ENCODE results near the gene ADGRG6.
A peak's percentile ranks its signal among the peaks of the same experiment; 100 is the strongest.

The ADGRG6 gene

DNA sequence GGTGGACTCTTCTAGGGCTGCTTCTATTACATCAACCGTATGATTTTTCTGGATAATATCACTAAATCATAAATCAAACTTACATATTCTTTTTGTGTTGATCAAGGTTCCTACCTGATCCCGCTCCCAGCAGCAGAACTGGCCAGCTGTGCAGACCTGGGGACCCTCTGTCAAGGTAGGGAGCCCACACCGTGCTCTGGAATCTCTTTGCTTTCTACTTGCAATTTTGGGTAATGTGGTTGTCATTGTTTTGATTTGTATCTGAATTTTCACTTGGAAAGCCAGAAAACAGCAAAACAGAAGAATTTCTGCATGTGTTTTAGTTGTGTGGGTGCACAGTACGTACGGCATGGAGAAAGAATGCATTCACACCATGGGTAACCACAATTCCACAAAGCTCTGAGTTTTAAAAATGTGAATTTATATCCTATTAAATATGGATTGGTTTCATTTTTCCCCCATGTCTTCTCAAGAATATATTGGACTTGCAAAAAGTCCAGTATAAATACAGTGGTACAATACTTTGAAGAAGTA, 80.1 kb downstream of the ADGRG6 start:
- H3K4me3 Mint-ChIP-seq = no peak overlapping the region
- H3K36me3 Mint-ChIP-seq = no peaks in the 10 kb centered on the region
- H3K9me3 Mint-ChIP-seq = no peaks in the 10 kb centered on the region
- no peak for ATAC-seq
- H3K27ac Mint-ChIP-seq = no peak overlapping the region
- H3K4me1 Mint-ChIP-seq = no peaks in the 10 kb centered on the region
- peaks cover 14% of the 10 kb centered on the region for H3K27me3 Mint-ChIP-seq

DNA sequence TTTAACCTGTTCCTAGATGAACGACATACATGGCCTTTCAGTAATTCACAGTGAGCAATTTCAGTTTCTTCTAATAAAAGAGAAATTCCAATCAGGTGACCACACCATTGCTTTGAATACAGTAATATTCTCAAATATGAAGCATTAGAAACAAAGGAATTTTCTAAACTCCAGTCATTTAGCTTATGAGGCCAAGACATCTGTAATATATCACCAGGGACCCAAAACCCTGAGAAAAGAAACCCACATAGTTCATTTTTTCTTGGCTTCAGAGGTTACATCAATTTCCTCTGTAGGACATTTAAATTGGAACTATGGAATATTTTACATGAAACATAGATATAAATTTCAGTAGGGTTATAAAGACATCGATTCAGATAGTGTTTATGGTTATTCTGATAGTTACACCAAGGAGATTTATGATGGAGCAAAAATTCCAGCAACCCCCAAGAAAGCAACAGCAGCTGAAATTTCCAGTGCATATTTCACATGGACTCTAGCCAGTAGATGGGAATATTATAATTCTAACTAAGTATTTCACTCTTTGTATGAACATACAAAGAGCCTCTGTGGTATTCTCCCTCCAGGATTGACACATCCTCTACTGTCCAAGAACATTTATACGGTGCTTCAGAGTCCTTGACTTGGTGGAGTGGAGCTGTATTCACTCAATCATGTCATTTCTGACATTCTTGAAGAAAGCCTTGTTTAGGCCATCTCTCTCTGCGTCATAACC, 82.9 kb downstream of the ADGRG6 start:
- no peak overlapping the region for H3K27ac Mint-ChIP-seq
- no peaks in the 10 kb centered on the region for H3K4me1 Mint-ChIP-seq
- H3K4me3 Mint-ChIP-seq = no peak overlapping the region
- H3K36me3 Mint-ChIP-seq = no peaks in the 10 kb centered on the region
- peaks cover 3% of the 10 kb centered on the region for H3K27me3 Mint-ChIP-seq
- H3K9me3 Mint-ChIP-seq = no peaks in the 10 kb centered on the region
- no peak for ATAC-seq

DNA sequence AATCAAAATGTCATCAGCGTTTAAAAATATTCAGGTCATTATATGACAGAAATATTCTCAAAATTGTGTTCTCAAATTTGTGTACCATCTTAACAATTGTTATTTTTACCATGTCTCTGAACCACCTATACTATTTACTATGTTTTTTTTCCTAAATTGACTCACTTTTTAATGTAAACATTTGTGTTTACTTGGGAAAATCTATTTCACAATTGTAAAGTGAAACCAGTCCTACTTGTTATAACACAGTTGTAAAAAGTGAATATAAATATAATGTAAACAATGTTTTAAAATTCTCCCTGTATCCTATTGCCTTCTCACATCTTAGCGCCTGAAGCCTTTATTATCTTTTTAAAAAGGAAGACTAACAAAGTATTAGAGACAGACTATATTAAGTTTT, 83.5 kb downstream of the ADGRG6 start:
- H3K27ac Mint-ChIP-seq = no peak overlapping the region
- no peak for ATAC-seq

DNA sequence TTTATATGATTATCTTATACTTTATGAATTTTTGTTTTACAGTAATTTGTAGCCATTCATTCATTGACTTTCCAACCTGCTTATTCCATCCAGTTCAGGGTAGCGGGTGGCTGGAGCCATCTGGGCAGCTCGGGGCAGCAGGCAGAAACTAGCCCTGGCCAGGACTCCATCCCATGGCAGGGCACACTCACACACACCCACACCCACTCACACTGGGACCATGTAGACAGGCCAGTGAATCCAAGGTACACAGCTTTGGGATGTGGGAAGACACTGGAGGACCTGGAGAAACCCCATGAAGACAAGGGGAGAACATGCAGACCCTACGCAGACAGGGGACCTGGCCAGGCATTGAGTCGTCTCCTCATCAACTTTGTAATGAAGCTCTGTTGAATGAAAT, 84.8 kb downstream of the ADGRG6 start:
- ATAC-seq = peak; percentile 54
- no peaks in the 10 kb centered on the region for H3K9me3 Mint-ChIP-seq
- H3K27me3 Mint-ChIP-seq = no peaks in the 10 kb centered on the region
- H3K4me3 Mint-ChIP-seq = no peak overlapping the region
- no peak overlapping the region for H3K27ac Mint-ChIP-seq
- H3K4me1 Mint-ChIP-seq = no peaks in the 10 kb centered on the region
- H3K36me3 Mint-ChIP-seq = no peaks in the 10 kb centered on the region

More for the DNA sequence above, 83.5 kb downstream of the ADGRG6 start:
- H3K36me3 Mint-ChIP-seq = no peaks in the 10 kb centered on the region
- H3K27me3 Mint-ChIP-seq = no peaks in the 10 kb centered on the region
- no peak overlapping the region for H3K4me3 Mint-ChIP-seq
- H3K4me1 Mint-ChIP-seq = no peaks in the 10 kb centered on the region
- no peaks in the 10 kb centered on the region for H3K9me3 Mint-ChIP-seq

GRCh38 chr6:142387997-142388815, 86.4 kb downstream of the ADGRG6 start:
- no peaks in the 10 kb centered on the region for H3K27me3 Mint-ChIP-seq
- no peak overlapping the region for H3K27ac Mint-ChIP-seq
- H3K4me1 Mint-ChIP-seq = no peaks in the 10 kb centered on the region
- ATAC-seq = no peak
- no peaks in the 10 kb centered on the region for H3K36me3 Mint-ChIP-seq
- no peaks in the 10 kb centered on the region for H3K9me3 Mint-ChIP-seq
- H3K4me3 Mint-ChIP-seq = no peak overlapping the region

- Mint-ChIP-seq H3K4me3 (no peak overlapping the region), H3K36me3 (no peaks in the 10 kb centered on the region), H3K9me3 (no peaks in the 10 kb centered on the region), H3K4me1 (no peaks in the 10 kb centered on the region), H3K27me3 (peaks cover under 1% of the 10 kb centered on the region), H3K27ac (no peak overlapping the region)
- ATAC-seq = no peak
These were observed 93.5 kb downstream of the ADGRG6 start for GRCh38 chr6:142395266-142395665.

DNA sequence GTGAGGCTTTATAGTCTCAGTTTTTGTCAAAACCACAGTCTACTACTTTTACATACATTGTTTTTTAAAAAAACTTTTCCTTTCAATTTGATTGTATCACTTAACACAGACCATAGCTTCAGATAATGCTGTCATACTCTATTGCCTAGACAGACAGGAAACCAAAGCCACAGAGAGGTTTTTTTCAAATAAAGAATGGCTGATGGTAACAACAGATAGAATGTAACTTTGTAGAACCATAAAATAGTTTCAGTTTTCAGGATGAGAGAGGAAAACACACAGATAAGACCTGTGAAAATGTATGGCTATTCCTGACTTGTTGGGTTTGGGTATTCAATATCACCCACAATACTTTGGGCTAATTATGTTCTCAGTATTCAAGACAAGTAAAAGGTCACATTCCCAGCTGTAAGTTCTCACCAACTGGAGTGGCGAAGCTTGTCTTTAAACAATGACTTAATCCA, 94.0 kb downstream of the ADGRG6 start:
- Mint-ChIP-seq H3K27me3 (peaks cover 5% of the 10 kb centered on the region), H3K36me3 (no peaks in the 10 kb centered on the region), H3K27ac (no peak overlapping the region), H3K9me3 (no peaks in the 10 kb centered on the region), H3K4me3 (no peak overlapping the region), H3K4me1 (no peaks in the 10 kb centered on the region)
- peak; percentile 49 for ATAC-seq

- Mint-ChIP-seq H3K36me3 (no peaks in the 10 kb centered on the region), H3K9me3 (no peaks in the 10 kb centered on the region), H3K27ac (no peak overlapping the region), H3K4me1 (no peaks in the 10 kb centered on the region), H3K4me3 (no peak overlapping the region), H3K27me3 (peaks cover 7% of the 10 kb centered on the region)
- no peak for ATAC-seq
These were observed 96.5 kb downstream of the ADGRG6 start for GRCh38 chr6:142398353-142398752.

DNA sequence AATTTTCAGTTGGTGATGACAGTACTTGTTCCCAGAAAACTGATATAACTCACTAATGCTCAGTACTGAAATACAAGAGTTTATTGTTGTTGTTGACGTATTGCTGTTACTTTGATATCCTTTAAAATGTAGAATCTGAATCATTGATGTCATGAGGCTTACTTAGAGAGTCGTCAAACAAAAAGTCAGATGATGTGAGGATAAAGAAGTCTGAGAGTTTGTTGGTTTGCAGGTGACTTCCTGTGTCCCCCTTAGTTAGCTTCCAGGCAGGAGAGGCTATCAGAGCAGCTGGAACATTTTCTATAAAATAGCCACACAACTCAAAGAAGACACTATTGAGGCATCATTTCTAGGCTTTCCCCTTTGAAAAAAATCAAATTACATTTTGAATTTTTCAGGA, 97.9 kb downstream of the ADGRG6 start:
- ATAC-seq = no peak
- no peak overlapping the region for H3K27ac Mint-ChIP-seq
- no peaks in the 10 kb centered on the region for H3K4me1 Mint-ChIP-seq
- H3K9me3 Mint-ChIP-seq = no peaks in the 10 kb centered on the region
- H3K27me3 Mint-ChIP-seq = peaks cover 7% of the 10 kb centered on the region
- no peaks in the 10 kb centered on the region for H3K36me3 Mint-ChIP-seq
- H3K4me3 Mint-ChIP-seq = no peak overlapping the region

DNA sequence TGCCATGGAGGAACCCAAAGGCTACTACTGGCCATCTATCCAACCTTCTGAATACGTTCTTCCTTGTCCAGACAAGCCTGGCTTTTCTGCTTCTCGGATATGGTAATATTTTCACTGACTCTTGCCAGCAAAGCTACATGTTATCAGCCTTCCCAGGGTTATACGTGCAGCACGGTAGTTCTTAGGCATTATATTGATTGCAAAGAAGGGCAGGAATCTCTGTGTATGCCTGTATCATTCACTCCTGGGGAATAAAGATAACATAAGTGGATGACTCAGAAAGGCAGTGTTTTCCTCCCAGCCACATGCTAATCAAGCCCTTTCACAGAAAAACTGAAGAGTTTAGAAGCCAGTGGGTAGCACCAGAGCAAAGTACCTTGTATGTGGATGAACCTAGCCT, 98.7 kb downstream of the ADGRG6 start:
- Mint-ChIP-seq H3K27ac (no peak overlapping the region), H3K4me1 (no peaks in the 10 kb centered on the region), H3K27me3 (peaks cover 7% of the 10 kb centered on the region), H3K36me3 (no peaks in the 10 kb centered on the region), H3K4me3 (no peak overlapping the region), H3K9me3 (no peaks in the 10 kb centered on the region)
- no peak for ATAC-seq

- no peak for ATAC-seq
- Mint-ChIP-seq H3K27ac (no peak overlapping the region), H3K27me3 (peaks cover 7% of the 10 kb centered on the region), H3K9me3 (no peaks in the 10 kb centered on the region), H3K36me3 (no peaks in the 10 kb centered on the region), H3K4me3 (no peak overlapping the region), H3K4me1 (no peaks in the 10 kb centered on the region)
These were observed 100.0 kb downstream of the ADGRG6 start for GRCh38 chr6:142401838-142402237.

DNA sequence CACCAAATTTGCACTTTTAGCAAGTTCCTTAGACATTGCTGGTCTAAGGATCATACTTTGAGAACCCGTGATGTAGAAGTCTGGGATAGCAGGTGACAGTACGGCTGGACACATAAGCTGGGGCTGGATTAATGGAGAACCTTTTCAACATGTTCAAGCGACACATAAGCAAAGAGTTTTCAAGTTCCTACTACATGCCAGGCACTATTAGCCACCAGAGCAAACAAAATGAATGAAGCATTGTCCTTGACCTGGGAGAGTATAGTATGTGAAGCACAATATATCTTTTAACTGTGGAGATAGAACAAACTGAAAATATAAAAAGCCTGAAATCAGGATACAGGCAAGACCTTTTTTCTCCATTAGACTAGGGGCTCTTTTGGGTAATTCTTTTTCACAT, 102.9 kb downstream of the ADGRG6 start:
- Mint-ChIP-seq H3K36me3 (no peaks in the 10 kb centered on the region), H3K4me1 (no peaks in the 10 kb centered on the region), H3K27me3 (peaks cover 7% of the 10 kb centered on the region), H3K9me3 (no peaks in the 10 kb centered on the region), H3K4me3 (no peak overlapping the region), H3K27ac (no peak overlapping the region)
- ATAC-seq = peak; percentile 6

DNA sequence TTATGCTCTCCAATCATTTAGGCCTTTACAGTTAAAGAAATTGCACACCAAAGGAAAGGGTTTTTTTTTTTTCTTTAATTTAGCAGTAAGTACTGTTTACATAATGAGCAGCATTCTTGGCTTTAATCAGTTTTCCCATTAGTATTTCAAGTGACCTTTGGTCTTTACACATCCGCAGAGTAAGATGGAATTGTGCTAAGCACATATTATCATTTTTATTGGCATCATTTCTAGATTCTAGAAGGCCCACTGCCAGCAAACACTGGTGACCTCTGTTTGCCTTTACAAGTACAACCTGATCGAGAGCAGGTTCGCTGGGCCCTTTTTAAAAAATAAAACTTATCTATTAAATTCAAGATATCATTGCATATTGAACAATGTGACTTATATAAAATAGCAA, 104.3 kb downstream of the ADGRG6 start:
- Mint-ChIP-seq H3K4me3 (no peak overlapping the region), H3K4me1 (no peaks in the 10 kb centered on the region), H3K36me3 (no peaks in the 10 kb centered on the region), H3K27ac (no peak overlapping the region), H3K9me3 (no peaks in the 10 kb centered on the region), H3K27me3 (no peaks in the 10 kb centered on the region)
- ATAC-seq = no peak

DNA sequence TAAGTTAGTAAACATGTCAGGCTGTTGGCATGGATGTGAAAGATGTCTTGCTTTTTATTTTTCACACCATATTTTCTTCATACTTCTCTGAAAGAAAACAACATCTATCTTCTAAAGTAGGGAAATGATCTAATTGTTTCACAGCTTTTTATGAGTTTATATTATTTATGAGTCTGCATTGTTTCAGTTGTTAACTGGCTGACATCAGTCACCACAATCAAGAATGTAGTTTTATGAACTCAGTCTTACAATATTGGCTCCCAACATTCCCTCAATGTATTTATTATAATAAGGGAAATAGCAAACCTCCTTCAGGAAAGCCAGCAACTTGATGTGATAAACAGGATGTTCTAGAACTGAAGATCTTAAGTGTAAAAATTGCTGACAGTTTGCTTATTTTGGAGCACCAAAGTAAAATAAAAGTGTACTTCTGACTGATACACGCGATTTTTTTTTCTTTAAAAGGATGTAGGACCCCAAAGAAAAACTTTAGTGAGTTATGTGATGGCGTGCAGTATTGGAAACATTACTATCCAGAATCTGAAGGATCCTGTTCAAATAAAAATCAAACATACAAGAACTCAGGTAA, 106.0 kb downstream of the ADGRG6 start:
- Mint-ChIP-seq H3K27ac (no peak overlapping the region), H3K4me3 (no peak overlapping the region), H3K4me1 (no peaks in the 10 kb centered on the region), H3K36me3 (no peaks in the 10 kb centered on the region), H3K9me3 (no peaks in the 10 kb centered on the region), H3K27me3 (no peaks in the 10 kb centered on the region)
- ATAC-seq = no peak

DNA sequence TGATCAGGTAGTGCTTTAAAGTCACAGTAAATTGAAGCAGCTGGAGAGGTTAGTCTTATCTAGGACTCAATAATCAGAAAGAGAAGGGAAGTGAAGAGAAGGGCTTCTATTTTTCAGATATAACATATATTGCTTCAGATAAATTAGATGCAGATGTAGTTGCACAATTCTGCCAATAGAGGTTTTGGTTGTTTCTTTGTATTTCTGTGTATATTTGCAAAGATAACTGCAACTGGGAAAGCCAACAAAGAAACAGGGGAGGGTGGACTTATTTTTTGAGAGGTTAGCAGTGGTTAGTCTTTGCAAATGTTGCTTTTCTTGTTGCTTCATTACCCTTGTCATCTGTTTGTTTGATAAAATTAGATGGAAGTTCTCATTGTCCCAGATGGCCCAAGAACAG, 106.6 kb downstream of the ADGRG6 start:
- Mint-ChIP-seq H3K27ac (no peak overlapping the region), H3K4me3 (no peak overlapping the region), H3K27me3 (no peaks in the 10 kb centered on the region), H3K36me3 (no peaks in the 10 kb centered on the region), H3K9me3 (no peaks in the 10 kb centered on the region), H3K4me1 (no peaks in the 10 kb centered on the region)
- ATAC-seq = no peak
